ENCODE measurements around the gene RPL3.

The RPL3 gene

GRCh38 chr22:39350757-39351688 lies 31.6 kb upstream of the RPL3 start:
- TF ChIP-seq EZH2phosphoT487 (IDR thresholded peaks at IDR 0.05; ENCODE audit: borderline replicate concordance, low read length), result no peak; the same call in 1 of the 2 replicates
- TF ChIP-seq CTCF (IDR thresholded peaks at IDR 0.05; ENCODE audit: low read depth, low read length, poor library complexity, severe bottlenecking), result no peak
- Histone ChIP-seq H3K9me2 (replicated peaks; ENCODE audit: control insufficient read depth, low read length) (no peaks in the 10 kb centered on the region), H3K4me1 (ENCODE audit: control insufficient read depth, low read length) (peaks cover 27% of the 10 kb centered on the region), H3K4me2 (ENCODE audit: low read length) (peak overlapping the region; percentile 57), H3K36me3 (ENCODE audit: control insufficient read depth, low read length) (no peaks in the 10 kb centered on the region), H3K27ac (ENCODE audit: low read depth, low read length) (no peak overlapping the region), H3K79me2 (ENCODE audit: control insufficient read depth, low read length) (no peaks in the 10 kb centered on the region), H3K27me3 (ENCODE audit: control insufficient read depth, low read length) (peaks cover 27% of the 10 kb centered on the region), H3K4me3 (ENCODE audit: low read length) (peak overlapping the region; percentile 60), H3K9me3 (ENCODE audit: control insufficient read depth, insufficient read depth, low read length) (no peaks in the 10 kb centered on the region), H3F3A (ENCODE audit: control insufficient read depth, insufficient read depth) (peaks cover 4% of the 10 kb centered on the region; the same call in 1 of the 2 replicates), H4K20me1 (ENCODE audit: control insufficient read depth, insufficient read depth, low read depth, low read length) (no peaks in the 10 kb centered on the region)

- H3K36me3 ChIP-seq (ENCODE audit: control insufficient read depth, low read length), result no peaks in the 10 kb centered on the region
- peaks cover 4% of the 10 kb centered on the region; the same call in 1 of the 2 replicates for H3F3A ChIP-seq (ENCODE audit: control insufficient read depth, insufficient read depth)
- TF ChIP-seq EZH2phosphoT487 (IDR thresholded peaks at IDR 0.05; ENCODE audit: borderline replicate concordance, low read length) (peak; percentile 86; the same call in 1 of the 2 replicates), CTCF (IDR thresholded peaks at IDR 0.05; ENCODE audit: low read depth, low read length, poor library complexity, severe bottlenecking) (no peak)
- H3K4me3 ChIP-seq (ENCODE audit: low read length), result peak within 1 kb of the TSS; percentile 85
- peaks cover 27% of the 10 kb centered on the region for H3K4me1 ChIP-seq (ENCODE audit: control insufficient read depth, low read length)
- H4K20me1 ChIP-seq (ENCODE audit: control insufficient read depth, insufficient read depth, low read depth, low read length), result no peaks in the 10 kb centered on the region
- H3K9me2 ChIP-seq (replicated peaks; ENCODE audit: control insufficient read depth, low read length), result no peaks in the 10 kb centered on the region
- no peak within 1 kb of the TSS for H3K27ac ChIP-seq (ENCODE audit: low read depth, low read length)
- no peaks in the 10 kb centered on the region for H3K79me2 ChIP-seq (ENCODE audit: control insufficient read depth, low read length)
- no peaks in the 10 kb centered on the region for H3K9me3 ChIP-seq (ENCODE audit: control insufficient read depth, insufficient read depth, low read length)
- H3K27me3 ChIP-seq (ENCODE audit: control insufficient read depth, low read length), result peaks cover 31% of the 10 kb centered on the region
- H3K4me2 ChIP-seq (ENCODE audit: low read length), result peak within 1 kb of the TSS; percentile 99
These were observed 30.7 kb upstream of the RPL3 start, which contains the start of gene SYNGR1 for GRCh38 chr22:39349967-39350726. Gene SYNGR1, plus strand, starts transcription at chr22:39349991. Its CDS starts 20 bp downstream, at chr22:39350011.

- no peaks in the 10 kb centered on the region for H3K9me3 ChIP-seq (ENCODE audit: control insufficient read depth, insufficient read depth, low read length)
- H3F3A ChIP-seq (ENCODE audit: control insufficient read depth, insufficient read depth), result peaks cover 4% of the 10 kb centered on the region; the same call in 1 of the 2 replicates
- no peaks in the 10 kb centered on the region for H3K79me2 ChIP-seq (ENCODE audit: control insufficient read depth, low read length)
- no peaks in the 10 kb centered on the region for H3K36me3 ChIP-seq (ENCODE audit: control insufficient read depth, low read length)
- H3K4me3 ChIP-seq (ENCODE audit: low read length), result peak overlapping the region; percentile 85
- no peak overlapping the region for H3K27ac ChIP-seq (ENCODE audit: low read depth, low read length)
- H3K9me2 ChIP-seq (replicated peaks; ENCODE audit: control insufficient read depth, low read length), result no peaks in the 10 kb centered on the region
- TF ChIP-seq CTCF (IDR thresholded peaks at IDR 0.05; ENCODE audit: low read depth, low read length, poor library complexity, severe bottlenecking), result no peak
- TF ChIP-seq EZH2phosphoT487 (IDR thresholded peaks at IDR 0.05; ENCODE audit: borderline replicate concordance, low read length), result no peak
- peaks cover 33% of the 10 kb centered on the region for H3K27me3 ChIP-seq (ENCODE audit: control insufficient read depth, low read length)
- peaks cover 27% of the 10 kb centered on the region for H3K4me1 ChIP-seq (ENCODE audit: control insufficient read depth, low read length)
- no peaks in the 10 kb centered on the region for H4K20me1 ChIP-seq (ENCODE audit: control insufficient read depth, insufficient read depth, low read depth, low read length)
- peak overlapping the region; percentile 99 for H3K4me2 ChIP-seq (ENCODE audit: low read length)
These were observed 30.1 kb upstream of the RPL3 start for GRCh38 chr22:39349506-39349966.

Measured in DOHH2 (cell line).